ENCODE results near the gene TTBK1.

GRCh38 chr6:43298565-43299337, 55.5 kb downstream of the TTBK1 start:
- no peak for TF ChIP-seq EP300 (IDR thresholded peaks at IDR 0.05)
- TF ChIP-seq, protein P1, sequence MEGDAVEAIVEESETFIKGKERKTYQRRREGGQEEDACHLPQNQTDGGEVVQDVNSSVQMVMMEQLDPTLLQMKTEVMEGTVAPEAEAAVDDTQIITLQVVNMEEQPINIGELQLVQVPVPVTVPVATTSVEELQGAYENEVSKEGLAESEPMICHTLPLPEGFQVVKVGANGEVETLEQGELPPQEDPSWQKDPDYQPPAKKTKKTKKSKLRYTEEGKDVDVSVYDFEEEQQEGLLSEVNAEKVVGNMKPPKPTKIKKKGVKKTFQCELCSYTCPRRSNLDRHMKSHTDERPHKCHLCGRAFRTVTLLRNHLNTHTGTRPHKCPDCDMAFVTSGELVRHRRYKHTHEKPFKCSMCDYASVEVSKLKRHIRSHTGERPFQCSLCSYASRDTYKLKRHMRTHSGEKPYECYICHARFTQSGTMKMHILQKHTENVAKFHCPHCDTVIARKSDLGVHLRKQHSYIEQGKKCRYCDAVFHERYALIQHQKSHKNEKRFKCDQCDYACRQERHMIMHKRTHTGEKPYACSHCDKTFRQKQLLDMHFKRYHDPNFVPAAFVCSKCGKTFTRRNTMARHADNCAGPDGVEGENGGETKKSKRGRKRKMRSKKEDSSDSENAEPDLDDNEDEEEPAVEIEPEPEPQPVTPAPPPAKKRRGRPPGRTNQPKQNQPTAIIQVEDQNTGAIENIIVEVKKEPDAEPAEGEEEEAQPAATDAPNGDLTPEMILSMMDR (IDR thresholded peaks at IDR 0.05), result no peak
- TF ChIP-seq POLR2AphosphoS5 (IDR thresholded peaks at IDR 0.05), result no peak
